Rectal smooth muscle tissue (tissue), 1 donor: ENCODE measurements around the gene APOBEC3B.
"Not testable (repeated sequence)": the region's sequence is repeated elsewhere in the genome, so short reads cannot be mapped to it uniquely, and the experiment has no call there.

Experiments
- H3K27ac ChIP-seq: one replicate; pipeline ENCODE4 v1.7.0; 2013; ENCODE audit warnings: low read depth, low read length, inconsistent platforms
- H3K27me3 ChIP-seq: one replicate; pipeline ENCODE4 v1.7.0; 2013; ENCODE audit warnings: low read length; ENCODE audit not compliant: control insufficient read depth, insufficient read depth
- H3K36me3 ChIP-seq: one replicate; pipeline ENCODE4 v1.7.0; 2013; ENCODE audit warnings: low read length; ENCODE audit not compliant: control insufficient read depth, insufficient read depth
- H3K4me1 ChIP-seq: one replicate; pipeline ENCODE4 v1.7.0; 2013; ENCODE audit warnings: low read length; ENCODE audit not compliant: control insufficient read depth, insufficient read depth
- H3K4me3 ChIP-seq: one replicate; pipeline ENCODE4 v1.7.0; 2013; ENCODE audit warnings: low read length
- H3K9ac ChIP-seq: one replicate; pipeline ENCODE4 v1.7.0; 2013; ENCODE audit warnings: low read length

The APOBEC3B gene

GRCh38 chr22:38973289-38974169, 8.6 kb upstream of the APOBEC3B start:
- H3K9ac ChIP-seq = no peak overlapping the region
- H3K27ac ChIP-seq = no peak overlapping the region
- no peaks in the 10 kb centered on the region for H3K36me3 ChIP-seq
- H3K27me3 ChIP-seq = no peaks in the 10 kb centered on the region
- H3K4me3 ChIP-seq = no peak overlapping the region
- H3K4me1 ChIP-seq = no peaks in the 10 kb centered on the region

GRCh38 chr22:38974170-38974825, 7.8 kb upstream of the APOBEC3B start:
- no peaks in the 10 kb centered on the region for H3K36me3 ChIP-seq
- H3K27ac ChIP-seq = no peak overlapping the region
- no peaks in the 10 kb centered on the region for H3K4me1 ChIP-seq
- H3K27me3 ChIP-seq = no peaks in the 10 kb centered on the region
- H3K4me3 ChIP-seq = no peak overlapping the region
- no peak overlapping the region for H3K9ac ChIP-seq

GRCh38 chr22:38974826-38975175, 7.3 kb upstream of the APOBEC3B start:
- Histone ChIP-seq H3K9ac (no peak overlapping the region), H3K36me3 (no peaks in the 10 kb centered on the region), H3K27ac (no peak overlapping the region), H3K4me3 (no peak overlapping the region), H3K27me3 (no peaks in the 10 kb centered on the region), H3K4me1 (no peaks in the 10 kb centered on the region)

GRCh38 chr22:38977289-38977688, 4.9 kb upstream of the APOBEC3B start:
- not testable (repeated sequence) for H3K36me3 ChIP-seq, H3K4me3 ChIP-seq, H3K9ac ChIP-seq, H3K27me3 ChIP-seq, H3K27ac ChIP-seq, H3K4me1 ChIP-seq

- not testable (repeated sequence) for H3K27ac ChIP-seq, H3K27me3 ChIP-seq, H3K36me3 ChIP-seq, H3K4me1 ChIP-seq, H3K4me3 ChIP-seq, H3K9ac ChIP-seq
Measured at GRCh38 chr22:38980587-38980986, 1.6 kb upstream of the APOBEC3B start.

GRCh38 chr22:38981005-38981991, 849 bp upstream of the APOBEC3B start:
- no peaks in the 10 kb centered on the region for H3K36me3 ChIP-seq
- peak overlapping the region; percentile 17 for H3K27ac ChIP-seq
- H3K4me3 ChIP-seq = peak overlapping the region; percentile 45
- H3K4me1 ChIP-seq = no peaks in the 10 kb centered on the region
- H3K9ac ChIP-seq = no peak overlapping the region
- no peaks in the 10 kb centered on the region for H3K27me3 ChIP-seq

GRCh38 chr22:38984224-38984623, 2.1 kb downstream of the APOBEC3B start:
- Histone ChIP-seq H3K4me1 (no peaks in the 10 kb centered on the region), H3K36me3 (no peaks in the 10 kb centered on the region), H3K9ac (no peak overlapping the region), H3K4me3 (no peak overlapping the region), H3K27ac (no peak overlapping the region), H3K27me3 (no peaks in the 10 kb centered on the region)

- not testable (repeated sequence) for H3K27me3 ChIP-seq, H3K4me3 ChIP-seq, H3K4me1 ChIP-seq, H3K36me3 ChIP-seq, H3K9ac ChIP-seq, H3K27ac ChIP-seq
Measured at GRCh38 chr22:38984784-38985757, 2.9 kb downstream of the APOBEC3B start.

GRCh38 chr22:38986629-38987028, 4.5 kb downstream of the APOBEC3B start:
- H3K36me3 ChIP-seq = no peaks in the 10 kb centered on the region
- no peak overlapping the region for H3K27ac ChIP-seq
- no peak overlapping the region for H3K4me3 ChIP-seq
- no peaks in the 10 kb centered on the region for H3K27me3 ChIP-seq
- no peaks in the 10 kb centered on the region for H3K4me1 ChIP-seq
- no peak overlapping the region for H3K9ac ChIP-seq

- H3K27ac ChIP-seq = no peak overlapping the region
- no peaks in the 10 kb centered on the region for H3K27me3 ChIP-seq
- H3K9ac ChIP-seq = no peak overlapping the region
- H3K36me3 ChIP-seq = no peaks in the 10 kb centered on the region
- no peak overlapping the region for H3K4me3 ChIP-seq
- H3K4me1 ChIP-seq = no peaks in the 10 kb centered on the region
Measured at GRCh38 chr22:38987171-38987895, 5.2 kb downstream of the APOBEC3B start.

- no peak overlapping the region for H3K27ac ChIP-seq
- no peak overlapping the region for H3K4me3 ChIP-seq
Measured at GRCh38 chr22:38989466-38989865, 7.3 kb downstream of the APOBEC3B start.

More at GRCh38 chr22:38989466-38989865, 7.3 kb downstream of the APOBEC3B start:
- H3K4me1 ChIP-seq = no peaks in the 10 kb centered on the region
- H3K27me3 ChIP-seq = no peaks in the 10 kb centered on the region
- H3K36me3 ChIP-seq = no peaks in the 10 kb centered on the region
- H3K9ac ChIP-seq = no peak overlapping the region
